HepG2 (cell line): ENCODE measurements around the gene ZBED5. TPM values are rescaled to one million over a fixed set of nuclear protein-coding genes. Genes with fewer than 3 reads are reported as not detected.

Source experiments
- ATAC-seq: fragments of 200-7000 bp; cut with Tn5 transposase; 3 replicates; pipeline ENCODE4 v1.9.1; 2020; ENCODE audit warnings: mild to moderate bottlenecking, moderate library complexity
- BruUV-seq: library from RNA; stranded (reverse); fragments of 400-500 nt; replicated peaks from 2 replicates; lab custom pipeline; 2021; lab: Mats Ljungman, UMichigan
- CTCF ChIA-PET: fragments of 300-600 bp; formaldehyde crosslinking; extraction: SDS; loops from one replicate; lab custom pipeline; 2021; ENCODE audit warnings: low total read pairs, inconsistent platforms, low intra/inter-chr PET ratio; lab: Yijun Ruan, JAX
- POLR2A ChIA-PET: fragments of 350-600 bp; sonication (Branson Sonifier 250); formaldehyde crosslinking; loops from one replicate; lab custom pipeline; 2020; ENCODE audit warnings: antibody characterized with exemption, inconsistent platforms; lab: Yijun Ruan, JAX
- DNase-seq: peaks from one replicate; pipeline ENCODE4 v3.0.0-alpha.2; 2015; ENCODE audit warnings: low spot score
- FAIRE-seq: peaks from 3 replicates; lab custom pipeline; 2011; peaks lifted over from hg19 to GRCh38; lab: Jason Lieb, UNC
- H2AFZ ChIP-seq: one replicate; pipeline ENCODE4 v1.6.1; 2011; ENCODE audit warnings: low read length, inconsistent platforms
- H3K27ac ChIP-seq: fragments of 300-600 bp; 3 replicates; pipeline ENCODE4 v1.8.0; 2011; ENCODE audit warnings: mixed run types, mild to moderate bottlenecking, mixed read lengths, low read length, inconsistent platforms; ENCODE audit not compliant: insufficient read depth; ENCODE audit errors: extremely low read length
- H3K27me3 ChIP-seq, 2 experiments: fragments of 200-600 bp in 1 of 2; 2 replicates in 1 of 2; 3 replicates in 1 of 2; pipeline versions ENCODE4 v1.6.0 to v1.8.0; 2011; ENCODE audit warnings: low read length in 2 of 2, mild to moderate bottlenecking in 2 of 2, moderate library complexity in 2 of 2, inconsistent platforms in 1 of 2; ENCODE audit not compliant: insufficient read depth in 2 of 2, control insufficient read depth in 1 of 2
- H3K36me3 ChIP-seq, 2 experiments: fragments of 200-600 bp in 1 of 2; replicated peaks in 1 of 2; 2 replicates in 1 of 2; 3 replicates in 1 of 2; pipeline versions ENCODE4 v1.5.1 to v1.8.0; 2011; ENCODE audit warnings: low read length in 2 of 2, inconsistent platforms in 1 of 2; ENCODE audit not compliant: insufficient read depth in 2 of 2, control insufficient read depth in 1 of 2
- H3K4me1 ChIP-seq: 2 replicates; pipeline ENCODE4 v1.5.1; 2012; ENCODE audit warnings: low read length, inconsistent platforms; ENCODE audit not compliant: insufficient read depth
- H3K4me2 ChIP-seq: 2 replicates; pipeline ENCODE4 v1.6.0; 2011; ENCODE audit warnings: low read depth, low read length, inconsistent platforms
- H3K4me3 ChIP-seq, 3 experiments: fragments of 200-600 bp in 1 of 3; sonication (generic), shearing (Covaris generic) in 1 of 3; replicated peaks in 1 of 3; 2 replicates each; pipeline ENCODE4 v1.5.1; 2011 to 2016; ENCODE audit warnings: low read length in 3 of 3, inconsistent platforms in 2 of 3, low read depth in 2 of 3, mild to moderate bottlenecking in 2 of 3, control low read depth in 1 of 3, mixed read lengths in 1 of 3; ENCODE audit not compliant: insufficient read depth in 1 of 3
- H3K79me2 ChIP-seq: one replicate; pipeline ENCODE4 v1.6.1; 2011; ENCODE audit warnings: low read length, inconsistent platforms; ENCODE audit not compliant: insufficient read depth
- H3K9ac ChIP-seq: 2 replicates; pipeline ENCODE4 v1.6.0; 2011; ENCODE audit warnings: mild to moderate bottlenecking, low read depth, low read length, inconsistent platforms; ENCODE audit not compliant: insufficient read depth
- H3K9me3 ChIP-seq: 2 replicates; pipeline ENCODE4 v1.5.1; 2012; ENCODE audit warnings: mild to moderate bottlenecking, low read length
- H4K20me1 ChIP-seq: 2 replicates; pipeline ENCODE4 v1.6.0; 2011; ENCODE audit warnings: inconsistent platforms, mild to moderate bottlenecking, low read length, moderate library complexity; ENCODE audit not compliant: insufficient read depth
- ARNTL ChIP-seq: sonication (generic); formaldehyde crosslinking; IDR thresholded peaks from 2 replicates; pipeline ENCODE4 v1.4.0; 2020; ENCODE audit warnings: mild to moderate bottlenecking, missing genetic modification reagents
- HCFC1 ChIP-seq: fragments of 150-350 bp; IDR thresholded peaks from 2 replicates; pipeline ENCODE4 v1.6.1; 2014; ENCODE audit warnings: low read depth, low read length
- ZNF121 ChIP-seq: sonication (generic); formaldehyde crosslinking; IDR thresholded peaks from 2 replicates; pipeline ENCODE4 v1.5.0; 2020; ENCODE audit warnings: mild to moderate bottlenecking, missing genetic modification reagents
- ZNF354B ChIP-seq: sonication (generic); formaldehyde crosslinking; IDR thresholded peaks from 2 replicates; pipeline ENCODE4 v1.8.0; 2022; ENCODE audit warnings: mild to moderate bottlenecking, missing genetic modification reagents
- WGBS: methylation state at CpG from one replicate; pipeline ENCODE4 v1.1.6; 2017; ENCODE audit warnings: low lambda C conversion rate; 5-methylcytosine and 5-hydroxymethylcytosine counted together
- in situ Hi-C: cut with HindIII; loops from 2 replicates; pipeline ENCODE4 v1.10.0; 2017; ENCODE audit warnings: low pct_unique_long_range_greater_than_20kb; ENCODE audit not compliant: extremely low pct_ligation_motif_present
- intact Hi-C: fragments of 100-400 bp; cut with micrococcal nuclease; formaldehyde crosslinking; loops from one replicate; pipeline ENCODE4 v1.10.0; 2022; ENCODE audit not compliant: unreplicated experiment
- polyA plus RNA-seq, 8 experiments: library from polyadenylated mRNA; depleted of rRNA in 3 of 8; stranded (reverse) in 7 of 8; unstranded in 1 of 8; fragments of >200 nt; fragmentation: Illumina TruSeq in 4 of 8; extraction: Trizol in 4 of 8; gene quantifications; 2 replicates each; pipeline versions ENCODE4 v1.2.1 to v1.2.3, GENCODE V29; 2011 to 2016; ENCODE audit warnings: low read depth in 4 of 8, missing spikeins in 1 of 8, mixed read lengths in 1 of 8; ENCODE audit not compliant: insufficient read depth in 1 of 8
- total RNA-seq, 5 experiments: library from RNA; depleted of rRNA; stranded (reverse); fragments of >200 nt; fragmentation: Illumina TruSeq; extraction: Trizol; gene quantifications; 2 replicates each; pipeline ENCODE4 v1.2.3, GENCODE V29; 2016; ENCODE audit warnings: low read depth in 1 of 5
- TF ChIP-seq, protein P1 (sequence below): sonication (generic); formaldehyde crosslinking; IDR thresholded peaks from 2 replicates; pipeline ENCODE4 v1.5.0; 2020; ENCODE audit warnings: mild to moderate bottlenecking, missing genetic modification reagents, borderline replicate concordance
- TF ChIP-seq, protein P2 (sequence below): sonication (generic); formaldehyde crosslinking; IDR thresholded peaks from 2 replicates; pipeline ENCODE4 v1.4.0; 2020; ENCODE audit warnings: missing genetic modification reagents
- TF ChIP-seq, protein P3 (sequence below): sonication (generic); formaldehyde crosslinking; IDR thresholded peaks from 2 replicates; pipeline ENCODE4 v1.4.0; 2020; ENCODE audit warnings: low read depth, mild to moderate bottlenecking, missing genetic modification reagents

Gene ZBED5
- total and polyA plus RNA-seq, 2 of the 13 experiments (the other 11 are each of a cell fraction or from before 2014, with no cell fraction given) = 18.2 to 38.6 TPM

DNA sequence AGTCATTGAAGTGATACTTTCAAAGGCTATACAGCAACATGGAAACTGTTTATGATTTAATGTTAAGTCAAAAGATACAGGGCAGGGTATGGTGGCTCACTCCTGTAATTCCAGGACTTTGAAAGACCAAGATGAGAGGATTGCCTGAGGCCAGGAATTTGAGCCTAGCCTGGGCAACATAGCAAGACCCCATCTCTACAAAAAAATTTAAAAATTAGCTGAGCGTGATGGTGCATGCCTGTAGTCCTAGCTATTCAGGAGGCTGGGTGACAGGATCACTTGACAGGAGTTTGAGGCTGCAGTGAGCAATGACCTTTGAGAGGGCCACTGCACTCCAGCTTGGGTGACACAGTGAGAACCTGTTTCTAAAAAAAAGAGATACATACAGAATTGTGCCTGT lies 39.3 kb upstream of the ZBED5 start:
- ATAC-seq (no peak), FAIRE-seq (no peak), DNase-seq (no peak)
- Histone ChIP-seq H3K4me2 (no peak overlapping the region), H3K36me3 (no peaks in the 10 kb centered on the region), H3K27ac (no peak overlapping the region), H3K27me3 (no peaks in the 10 kb centered on the region), H3K4me3 (no peak overlapping the region), H3K9me3 (no peaks in the 10 kb centered on the region), H4K20me1 (no peaks in the 10 kb centered on the region), H3K79me2 (no peaks in the 10 kb centered on the region), H3K4me1 (peaks cover 23% of the 10 kb centered on the region), H2AFZ (no peak overlapping the region), H3K9ac (no peak overlapping the region)
- WGBS = 100% methylated on average over 1 of the region's 1 CpG
- in situ Hi-C loops = no loop called here
- ChIA-PET POLR2A (no interaction called here), CTCF (no interaction called here)
- no TSS peak for BruUV-seq
- intact Hi-C loops = no loop called here
- TF ChIP-seq ZNF121 (CRISPR knock-in tag) (peak; percentile 42; the same call in 1 of the 2 replicates), ZNF354B (CRISPR knock-in tag) (no peak)

DNA sequence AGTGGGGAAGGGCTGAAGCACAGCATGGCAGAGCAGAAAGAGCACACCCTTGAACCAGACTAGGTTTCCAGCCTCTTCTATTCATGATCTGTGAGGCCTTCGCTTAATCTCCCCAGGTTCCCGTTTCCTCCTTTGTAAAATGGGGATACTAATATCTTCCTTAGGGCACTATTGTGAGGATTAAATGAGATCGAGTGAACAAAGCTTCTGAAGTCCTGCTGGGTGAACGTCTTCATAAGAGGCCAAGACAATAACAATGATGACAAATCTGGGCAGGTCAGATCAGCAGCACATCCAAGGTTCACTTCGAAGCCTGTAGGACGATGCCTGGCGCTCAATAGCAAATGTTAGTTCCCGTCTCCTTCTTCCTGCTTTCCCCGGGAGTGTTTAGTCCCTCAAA lies 38.6 kb upstream of the ZBED5 start:
- ATAC-seq (no peak), DNase-seq (no peak), FAIRE-seq (no peak)
- ChIA-PET POLR2A (no interaction called here), CTCF (no interaction called here)
- Histone ChIP-seq H3K4me3 (no peak overlapping the region), H3K9ac (no peak overlapping the region), H2AFZ (no peak overlapping the region), H4K20me1 (no peaks in the 10 kb centered on the region), H3K4me1 (peaks cover 23% of the 10 kb centered on the region), H3K79me2 (no peaks in the 10 kb centered on the region), H3K36me3 (no peaks in the 10 kb centered on the region), H3K9me3 (no peaks in the 10 kb centered on the region), H3K27me3 (no peaks in the 10 kb centered on the region), H3K27ac (no peak overlapping the region), H3K4me2 (no peak overlapping the region)
- in situ Hi-C loops (no loop called here), intact Hi-C loops (no loop called here)
- no TSS peak for BruUV-seq
- 61% methylated on average over 9 of the region's 9 CpGs for WGBS
- TF ChIP-seq, protein P1, sequence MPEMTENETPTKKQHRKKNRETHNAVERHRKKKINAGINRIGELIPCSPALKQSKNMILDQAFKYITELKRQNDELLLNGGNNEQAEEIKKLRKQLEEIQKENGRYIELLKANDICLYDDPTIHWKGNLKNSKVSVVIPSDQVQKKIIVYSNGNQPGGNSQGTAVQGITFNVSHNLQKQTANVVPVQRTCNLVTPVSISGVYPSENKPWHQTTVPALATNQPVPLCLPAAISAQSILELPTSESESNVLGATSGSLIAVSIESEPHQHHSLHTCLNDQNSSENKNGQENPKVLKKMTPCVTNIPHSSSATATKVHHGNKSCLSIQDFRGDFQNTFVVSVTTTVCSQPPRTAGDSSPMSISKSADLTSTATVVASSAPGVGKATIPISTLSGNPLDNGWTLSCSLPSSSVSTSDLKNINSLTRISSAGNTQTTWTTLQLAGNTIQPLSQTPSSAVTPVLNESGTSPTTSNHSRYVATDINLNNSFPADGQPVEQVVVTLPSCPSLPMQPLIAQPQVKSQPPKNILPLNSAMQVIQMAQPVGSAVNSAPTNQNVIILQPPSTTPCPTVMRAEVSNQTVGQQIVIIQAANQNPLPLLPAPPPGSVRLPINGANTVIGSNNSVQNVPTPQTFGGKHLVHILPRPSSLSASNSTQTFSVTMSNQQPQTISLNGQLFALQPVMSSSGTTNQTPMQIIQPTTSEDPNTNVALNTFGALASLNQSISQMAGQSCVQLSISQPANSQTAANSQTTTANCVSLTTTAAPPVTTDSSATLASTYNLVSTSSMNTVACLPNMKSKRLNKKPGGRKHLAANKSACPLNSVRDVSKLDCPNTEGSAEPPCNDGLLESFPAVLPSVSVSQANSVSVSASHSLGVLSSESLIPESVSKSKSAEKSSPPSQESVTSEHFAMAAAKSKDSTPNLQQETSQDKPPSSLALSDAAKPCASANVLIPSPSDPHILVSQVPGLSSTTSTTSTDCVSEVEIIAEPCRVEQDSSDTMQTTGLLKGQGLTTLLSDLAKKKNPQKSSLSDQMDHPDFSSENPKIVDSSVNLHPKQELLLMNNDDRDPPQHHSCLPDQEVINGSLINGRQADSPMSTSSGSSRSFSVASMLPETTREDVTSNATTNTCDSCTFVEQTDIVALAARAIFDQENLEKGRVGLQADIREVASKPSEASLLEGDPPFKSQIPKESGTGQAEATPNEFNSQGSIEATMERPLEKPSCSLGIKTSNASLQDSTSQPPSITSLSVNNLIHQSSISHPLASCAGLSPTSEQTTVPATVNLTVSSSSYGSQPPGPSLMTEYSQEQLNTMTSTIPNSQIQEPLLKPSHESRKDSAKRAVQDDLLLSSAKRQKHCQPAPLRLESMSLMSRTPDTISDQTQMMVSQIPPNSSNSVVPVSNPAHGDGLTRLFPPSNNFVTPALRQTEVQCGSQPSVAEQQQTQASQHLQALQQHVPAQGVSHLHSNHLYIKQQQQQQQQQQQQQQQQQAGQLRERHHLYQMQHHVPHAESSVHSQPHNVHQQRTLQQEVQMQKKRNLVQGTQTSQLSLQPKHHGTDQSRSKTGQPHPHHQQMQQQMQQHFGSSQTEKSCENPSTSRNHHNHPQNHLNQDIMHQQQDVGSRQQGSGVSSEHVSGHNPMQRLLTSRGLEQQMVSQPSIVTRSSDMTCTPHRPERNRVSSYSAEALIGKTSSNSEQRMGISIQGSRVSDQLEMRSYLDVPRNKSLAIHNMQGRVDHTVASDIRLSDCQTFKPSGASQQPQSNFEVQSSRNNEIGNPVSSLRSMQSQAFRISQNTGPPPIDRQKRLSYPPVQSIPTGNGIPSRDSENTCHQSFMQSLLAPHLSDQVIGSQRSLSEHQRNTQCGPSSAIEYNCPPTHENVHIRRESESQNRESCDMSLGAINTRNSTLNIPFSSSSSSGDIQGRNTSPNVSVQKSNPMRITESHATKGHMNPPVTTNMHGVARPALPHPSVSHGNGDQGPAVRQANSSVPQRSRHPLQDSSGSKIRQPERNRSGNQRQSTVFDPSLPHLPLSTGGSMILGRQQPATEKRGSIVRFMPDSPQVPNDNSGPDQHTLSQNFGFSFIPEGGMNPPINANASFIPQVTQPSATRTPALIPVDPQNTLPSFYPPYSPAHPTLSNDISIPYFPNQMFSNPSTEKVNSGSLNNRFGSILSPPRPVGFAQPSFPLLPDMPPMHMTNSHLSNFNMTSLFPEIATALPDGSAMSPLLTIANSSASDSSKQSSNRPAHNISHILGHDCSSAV = no peak
- TF ChIP-seq, protein P2, sequence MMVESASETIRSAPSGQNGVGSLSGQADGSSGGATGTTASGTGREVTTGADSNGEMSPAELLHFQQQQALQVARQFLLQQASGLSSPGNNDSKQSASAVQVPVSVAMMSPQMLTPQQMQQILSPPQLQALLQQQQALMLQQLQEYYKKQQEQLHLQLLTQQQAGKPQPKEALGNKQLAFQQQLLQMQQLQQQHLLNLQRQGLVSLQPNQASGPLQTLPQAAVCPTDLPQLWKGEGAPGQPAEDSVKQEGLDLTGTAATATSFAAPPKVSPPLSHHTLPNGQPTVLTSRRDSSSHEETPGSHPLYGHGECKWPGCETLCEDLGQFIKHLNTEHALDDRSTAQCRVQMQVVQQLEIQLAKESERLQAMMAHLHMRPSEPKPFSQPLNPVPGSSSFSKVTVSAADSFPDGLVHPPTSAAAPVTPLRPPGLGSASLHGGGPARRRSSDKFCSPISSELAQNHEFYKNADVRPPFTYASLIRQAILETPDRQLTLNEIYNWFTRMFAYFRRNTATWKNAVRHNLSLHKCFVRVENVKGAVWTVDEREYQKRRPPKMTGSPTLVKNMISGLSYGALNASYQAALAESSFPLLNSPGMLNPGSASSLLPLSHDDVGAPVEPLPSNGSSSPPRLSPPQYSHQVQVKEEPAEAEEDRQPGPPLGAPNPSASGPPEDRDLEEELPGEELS = no peak
- TF ChIP-seq ARNTL = no peak
- TF ChIP-seq, protein P3, sequence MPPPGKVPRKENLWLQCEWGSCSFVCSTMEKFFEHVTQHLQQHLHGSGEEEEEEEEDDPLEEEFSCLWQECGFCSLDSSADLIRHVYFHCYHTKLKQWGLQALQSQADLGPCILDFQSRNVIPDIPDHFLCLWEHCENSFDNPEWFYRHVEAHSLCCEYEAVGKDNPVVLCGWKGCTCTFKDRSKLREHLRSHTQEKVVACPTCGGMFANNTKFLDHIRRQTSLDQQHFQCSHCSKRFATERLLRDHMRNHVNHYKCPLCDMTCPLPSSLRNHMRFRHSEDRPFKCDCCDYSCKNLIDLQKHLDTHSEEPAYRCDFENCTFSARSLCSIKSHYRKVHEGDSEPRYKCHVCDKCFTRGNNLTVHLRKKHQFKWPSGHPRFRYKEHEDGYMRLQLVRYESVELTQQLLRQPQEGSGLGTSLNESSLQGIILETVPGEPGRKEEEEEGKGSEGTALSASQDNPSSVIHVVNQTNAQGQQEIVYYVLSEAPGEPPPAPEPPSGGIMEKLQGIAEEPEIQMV (CRISPR knock-in tag) = no peak
- TF ChIP-seq HCFC1 = no peak
